ENCODE data around the gene SCUBE1.

GRCh38 chr22:43151251-43152002 lies 191.7 kb downstream of the SCUBE1 start, which contains the start of gene TSPO:
- TF ChIP-seq, protein P1, sequence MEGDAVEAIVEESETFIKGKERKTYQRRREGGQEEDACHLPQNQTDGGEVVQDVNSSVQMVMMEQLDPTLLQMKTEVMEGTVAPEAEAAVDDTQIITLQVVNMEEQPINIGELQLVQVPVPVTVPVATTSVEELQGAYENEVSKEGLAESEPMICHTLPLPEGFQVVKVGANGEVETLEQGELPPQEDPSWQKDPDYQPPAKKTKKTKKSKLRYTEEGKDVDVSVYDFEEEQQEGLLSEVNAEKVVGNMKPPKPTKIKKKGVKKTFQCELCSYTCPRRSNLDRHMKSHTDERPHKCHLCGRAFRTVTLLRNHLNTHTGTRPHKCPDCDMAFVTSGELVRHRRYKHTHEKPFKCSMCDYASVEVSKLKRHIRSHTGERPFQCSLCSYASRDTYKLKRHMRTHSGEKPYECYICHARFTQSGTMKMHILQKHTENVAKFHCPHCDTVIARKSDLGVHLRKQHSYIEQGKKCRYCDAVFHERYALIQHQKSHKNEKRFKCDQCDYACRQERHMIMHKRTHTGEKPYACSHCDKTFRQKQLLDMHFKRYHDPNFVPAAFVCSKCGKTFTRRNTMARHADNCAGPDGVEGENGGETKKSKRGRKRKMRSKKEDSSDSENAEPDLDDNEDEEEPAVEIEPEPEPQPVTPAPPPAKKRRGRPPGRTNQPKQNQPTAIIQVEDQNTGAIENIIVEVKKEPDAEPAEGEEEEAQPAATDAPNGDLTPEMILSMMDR (conservative IDR thresholded peaks at IDR 0.05; ENCODE audit: low read length), result no peak
- no peak for TF ChIP-seq EZH2phosphoT487 (IDR thresholded peaks at IDR 0.05; ENCODE audit: borderline replicate concordance)

All from Loucy (cell line).